Natural killer cell (primary cell): ENCODE data around the gene TH. TPM values are rescaled to one million over a fixed set of nuclear protein-coding genes. Genes with fewer than 3 reads are reported as not detected.

ENCODE experiments used
- ATAC-seq, 3 donors: fragments of 150-1000 bp in 2 of 3; fragments of 200-7000 bp in 1 of 3; cut with Tn5 transposase; 1 replicate in 1 of 3; 2 replicates in 2 of 3; pipeline ENCODE4 v1.10.0; 2021; ENCODE audit warnings: mild to moderate bottlenecking in 2 of 3, moderate library complexity in 2 of 3
- DNase-seq, 2 donors: peaks; one replicate each; pipeline versions ENCODE4 v3.0.0 to v3.0.0-alpha.2; 2013 to 2021; ENCODE audit warnings: mixed read lengths in 1 of 2
- H3K27ac ChIP-seq: one replicate; pipeline ENCODE4 v1.5.1; 2013; ENCODE audit warnings: mild to moderate bottlenecking, low read length
- H3K27me3 ChIP-seq: one replicate; pipeline ENCODE4 v1.6.1; 2013; ENCODE audit warnings: low read length; ENCODE audit not compliant: control insufficient read depth, insufficient read depth
- H3K36me3 ChIP-seq: one replicate; pipeline ENCODE4 v1.6.1; 2013; ENCODE audit warnings: low read length; ENCODE audit not compliant: control insufficient read depth, insufficient read depth
- H3K4me1 ChIP-seq: one replicate; pipeline ENCODE4 v1.6.1; 2013; ENCODE audit warnings: low read length; ENCODE audit not compliant: control insufficient read depth, insufficient read depth
- H3K4me3 ChIP-seq: one replicate; pipeline ENCODE4 v1.5.1; 2013; ENCODE audit warnings: low read length
- H3K9me3 ChIP-seq: one replicate; pipeline ENCODE4 v1.6.1; 2013; ENCODE audit warnings: low read length; ENCODE audit not compliant: control insufficient read depth, insufficient read depth
- H3K27ac Mint-ChIP-seq, 2 donors: one replicate each; pipeline ENCODE4 v1.8.0; 2022; ENCODE audit warnings: mild to moderate bottlenecking in 2 of 2, mixed read lengths in 2 of 2, moderate library complexity in 1 of 2
- H3K27me3 Mint-ChIP-seq, 2 donors: one replicate each; pipeline ENCODE4 v1.8.0; 2022; ENCODE audit warnings: low read depth in 2 of 2, mixed read lengths in 2 of 2
- H3K36me3 Mint-ChIP-seq: one replicate; pipeline ENCODE4 v1.8.0; 2022; ENCODE audit warnings: mixed read lengths
- H3K4me1 Mint-ChIP-seq, 2 donors: one replicate each; pipeline ENCODE4 v1.8.0; 2022; ENCODE audit warnings: mixed read lengths in 2 of 2
- H3K4me3 Mint-ChIP-seq: one replicate; pipeline ENCODE4 v1.8.0; 2022; ENCODE audit warnings: mild to moderate bottlenecking, moderate library complexity, mixed read lengths
- H3K9me3 Mint-ChIP-seq, 2 donors: one replicate each; pipeline ENCODE4 v1.8.0; 2022; ENCODE audit warnings: mixed read lengths in 2 of 2
- CTCF ChIP-seq: fragments of 200-600 bp; IDR thresholded peaks from one replicate; pipeline ENCODE4 v1.8.0; 2022; ENCODE audit warnings: antibody characterized with exemption
- WGBS: methylation state at CpG from one replicate; pipeline ENCODE4 v1.1.7; 2013; ENCODE audit warnings: missing lambda C conversion rate; ENCODE audit not compliant: insufficient coverage; 5-methylcytosine and 5-hydroxymethylcytosine counted together
- intact Hi-C: fragments of 100-400 bp; cut with micrococcal nuclease; formaldehyde crosslinking; loops from one replicate; pipeline ENCODE4 v1.14.2; 2022
- total RNA-seq, 4 donors: library from RNA; stranded (reverse); fragments of 120-200 nt in 1 of 4; gene quantifications; one replicate each; pipeline versions ENCODE4 v1.2.3 to v1.2.4, GENCODE V29; 2013 to 2022

Gene TH
- total RNA-seq, 3 donors from 2014 or later (not counting 1 experiment from before 2014, with no cell fraction given): not detected

GRCh38 chr11:2122907-2123627 is 48.5 kb downstream of the TH start:
- DNase-seq (no peak), ATAC-seq (peak in 1 of 3 donors; percentile 3)
- Histone ChIP-seq H3K27me3 (no peaks in the 10 kb centered on the region), H3K36me3 (no peaks in the 10 kb centered on the region), H3K4me3 (no peak overlapping the region), H3K4me1 (no peaks in the 10 kb centered on the region), H3K9me3 (no peaks in the 10 kb centered on the region), H3K27ac (no peak overlapping the region)
- peaks cover 11 to 23% of the 10 kb centered on the region in 2 donors for H3K27me3 Mint-ChIP-seq
- H3K9me3 Mint-ChIP-seq: peaks cover 0 to 5% of the 10 kb centered on the region in 2 donors
- no peak overlapping the region for H3K4me3 Mint-ChIP-seq
- H3K4me1 Mint-ChIP-seq: no peaks in the 10 kb centered on the region
- 89% methylated on average over 13 of the region's 13 CpGs for WGBS
- H3K36me3 Mint-ChIP-seq: no peaks in the 10 kb centered on the region
- intact Hi-C loops: no loop called here
- TF ChIP-seq CTCF: no peak
- H3K27ac Mint-ChIP-seq: no peak overlapping the region

GRCh38 chr11:2122222-2122906 is 49.3 kb downstream of the TH start:
- DNase-seq: no peak

DNA sequence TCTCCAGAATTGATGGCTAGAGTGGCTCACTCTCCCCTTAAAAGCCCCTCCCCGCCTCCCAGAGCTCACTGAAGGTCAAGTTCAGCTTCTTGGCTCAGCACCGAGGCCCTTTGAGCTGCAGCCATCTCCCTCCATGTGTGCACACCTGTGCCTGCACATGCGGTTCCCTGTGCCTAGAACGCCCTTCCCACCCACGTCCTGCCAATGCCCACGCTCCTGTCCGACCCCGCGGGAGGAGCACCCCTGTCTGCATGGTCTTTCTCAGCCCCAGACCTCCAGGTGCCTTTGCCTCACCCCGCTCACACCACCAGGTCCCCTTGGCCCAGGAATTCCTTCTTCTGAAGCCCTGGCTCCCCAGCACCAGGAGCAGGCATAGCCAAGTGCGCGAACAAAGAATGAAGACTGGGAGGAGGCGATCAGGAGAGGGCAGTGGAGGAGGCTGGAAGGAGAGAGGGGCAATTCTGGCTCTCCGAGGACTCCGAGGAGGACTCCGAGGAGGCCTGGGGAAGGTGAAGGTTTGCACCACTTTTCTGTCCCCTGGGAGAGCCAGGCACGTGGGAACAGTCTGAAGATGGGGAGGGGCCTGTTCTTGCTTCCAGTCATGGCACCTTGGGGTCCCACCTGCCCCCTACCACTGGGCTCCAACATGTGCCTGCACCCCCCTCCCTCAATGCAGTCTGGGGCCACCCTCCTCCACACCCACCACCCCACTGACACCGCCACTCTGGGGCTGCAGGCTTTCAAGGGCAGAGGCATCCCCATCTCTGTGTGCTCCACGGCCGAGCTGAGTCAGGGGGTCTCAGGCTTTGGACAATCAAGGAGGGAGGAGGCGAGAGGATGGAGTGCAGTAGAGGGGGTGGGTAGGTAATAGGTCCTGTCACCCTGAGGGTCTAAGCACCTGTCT is 50.1 kb downstream of the TH start:
- no peaks in the 10 kb centered on the region for H3K36me3 Mint-ChIP-seq
- H3K9me3 ChIP-seq: no peaks in the 10 kb centered on the region
- no peak for DNase-seq
- WGBS: 89% methylated on average over 21 of the region's 21 CpGs
- no peaks in the 10 kb centered on the region for H3K4me1 Mint-ChIP-seq
- H3K27ac Mint-ChIP-seq: no peak overlapping the region
- H3K27me3 Mint-ChIP-seq: peaks cover 19 to 27% of the 10 kb centered on the region in 2 donors
- no peak for ATAC-seq
- no peak overlapping the region for H3K4me3 ChIP-seq
- peaks cover 0 to 5% of the 10 kb centered on the region in 2 donors for H3K9me3 Mint-ChIP-seq
- no peak overlapping the region for H3K4me3 Mint-ChIP-seq
- no peak for TF ChIP-seq CTCF
- H3K27me3 ChIP-seq: no peaks in the 10 kb centered on the region
- no peaks in the 10 kb centered on the region for H3K4me1 ChIP-seq
- intact Hi-C loops: no loop called here
- H3K36me3 ChIP-seq: no peaks in the 10 kb centered on the region
- H3K27ac ChIP-seq: no peak overlapping the region

More at GRCh38 chr11:2122222-2122906, 49.3 kb downstream of the TH start:
- H3K4me3 ChIP-seq: no peak overlapping the region
- intact Hi-C loops: no loop called here
- H3K36me3 ChIP-seq: no peaks in the 10 kb centered on the region
- 52% methylated on average over 19 of the region's 19 CpGs for WGBS
- no peaks in the 10 kb centered on the region for H3K4me1 ChIP-seq
- ATAC-seq: no peak
- no peak for TF ChIP-seq CTCF
- no peak overlapping the region for H3K27ac Mint-ChIP-seq
- H3K36me3 Mint-ChIP-seq: no peaks in the 10 kb centered on the region
- peaks cover 0 to 5% of the 10 kb centered on the region in 2 donors for H3K9me3 Mint-ChIP-seq
- H3K4me1 Mint-ChIP-seq: no peaks in the 10 kb centered on the region
- no peaks in the 10 kb centered on the region for H3K9me3 ChIP-seq
- H3K4me3 Mint-ChIP-seq: no peak overlapping the region
- no peaks in the 10 kb centered on the region for H3K27me3 ChIP-seq
- H3K27ac ChIP-seq: no peak overlapping the region
- H3K27me3 Mint-ChIP-seq: peaks cover 16 to 26% of the 10 kb centered on the region in 2 donors
